AG04450 (cell line): ENCODE measurements around the gene RGCC. TPM values are rescaled to one million over a fixed set of nuclear protein-coding genes. Genes with fewer than 3 reads are reported as not detected.
"Not testable (repeated sequence)": the region's sequence is repeated elsewhere in the genome, so short reads cannot be mapped to it uniquely, and the experiment has no call there.

ENCODE experiments used
- CTCF ChIA-PET: fragments of 300-600, 350-600 bp; formaldehyde crosslinking; extraction: SDS; loops from one replicate; lab custom pipeline; 2022; ENCODE audit warnings: antibody characterized with exemption, inconsistent platforms; lab: Charles Lee
- POLR2A ChIA-PET: fragments of 350-600 bp; formaldehyde crosslinking; extraction: SDS; loops from one replicate; lab custom pipeline; 2021; ENCODE audit warnings: antibody characterized with exemption, inconsistent platforms; lab: Yijun Ruan, JAX
- DNase-seq: peaks from one replicate; pipeline ENCODE4 v3.0.0-alpha.2; 2011; ENCODE audit warnings: low read depth, low spot score
- H3K27ac ChIP-seq: one replicate; pipeline ENCODE4 v1.5.1; 2012; ENCODE audit warnings: low read depth, low read length, control low read depth
- H3K27me3 ChIP-seq: one replicate; pipeline ENCODE4 v1.6.0; 2012; ENCODE audit warnings: low read length; ENCODE audit not compliant: control insufficient read depth, insufficient read depth
- H3K4me3 ChIP-seq: 2 replicates; pipeline ENCODE4 v1.5.1; 2011; ENCODE audit warnings: mild to moderate bottlenecking, low read depth, low read length, control low read depth
- H3K9me3 ChIP-seq: 2 replicates; pipeline ENCODE4 v1.5.1; 2012; ENCODE audit warnings: low read length; ENCODE audit not compliant: control insufficient read depth, insufficient read depth
- CTCF ChIP-seq: IDR thresholded peaks from 2 replicates; pipeline ENCODE4 v1.5.1; 2011; ENCODE audit warnings: low read depth, low read length, control low read depth, inconsistent platforms
- polyA plus RNA-seq: library from polyadenylated mRNA; depleted of rRNA; stranded (reverse); fragments of >200 nt; gene quantifications from 2 replicates; pipeline ENCODE4 v1.2.3, GENCODE V29; 2011

RGCC gene
- polyA plus RNA-seq, 1 experiment = 141 TPM

GRCh38 chr13:41419206-41419605 is 38.1 kb upstream of the RGCC start:
- DNase-seq = no peak
- CTCF ChIA-PET = interaction anchor here (1.1 to 5.5 kb wide), 2 partner anchors 234 to 249 kb away, joined by 3 to 16 read pairs; no protein-coding TSS in a partner anchor
- H3K27ac ChIP-seq = no peak overlapping the region

GRCh38 chr13:41420146-41420545 is 37.2 kb upstream of the RGCC start:
- ChIA-PET CTCF (interaction anchor here (0.9 to 5.5 kb wide), 3 partner anchors 34 to 248 kb away, joined by 3 to 16 read pairs (median 3); no protein-coding TSS in a partner anchor), POLR2A (interaction anchor here (0.6 kb wide), 1 partner anchor 37 kb away, joined by 5 read pairs; no protein-coding TSS in a partner anchor)
- no peak overlapping the region for H3K4me3 ChIP-seq
- H3K9me3 ChIP-seq = peaks cover 6% of the 10 kb centered on the region; the same call in 1 of the 2 replicates
- no peak overlapping the region for H3K27ac ChIP-seq
- no peak for DNase-seq
- no peak for TF ChIP-seq CTCF
- H3K27me3 ChIP-seq = no peaks in the 10 kb centered on the region

More at GRCh38 chr13:41419206-41419605, 38.1 kb upstream of the RGCC start:
- Histone ChIP-seq H3K9me3 (peaks cover 6% of the 10 kb centered on the region; the same call in 1 of the 2 replicates), H3K4me3 (no peak overlapping the region), H3K27me3 (no peaks in the 10 kb centered on the region)
- TF ChIP-seq CTCF = no peak
- POLR2A ChIA-PET = no interaction called here

GRCh38 chr13:41421330-41421729 is 36.0 kb upstream of the RGCC start:
- H3K27me3 ChIP-seq, POLR2A ChIA-PET, CTCF ChIA-PET, H3K9me3 ChIP-seq, DNase-seq, H3K4me3 ChIP-seq, H3K27ac ChIP-seq: not testable (repeated sequence)

- H3K9me3 ChIP-seq, H3K27ac ChIP-seq, H3K4me3 ChIP-seq, H3K27me3 ChIP-seq, DNase-seq, POLR2A ChIA-PET, CTCF ChIA-PET: not testable (repeated sequence)
Measured at GRCh38 chr13:41421983-41422382, 35.4 kb upstream of the RGCC start.

- POLR2A ChIA-PET, CTCF ChIA-PET, H3K27ac ChIP-seq, DNase-seq, H3K4me3 ChIP-seq, H3K27me3 ChIP-seq: not testable (repeated sequence)
- peaks cover 10% of the 10 kb centered on the region for H3K9me3 ChIP-seq
Measured at GRCh38 chr13:41423259-41423658, 34.1 kb upstream of the RGCC start.

GRCh38 chr13:41424675-41425074 is 32.7 kb upstream of the RGCC start:
- H3K27me3 ChIP-seq, POLR2A ChIA-PET, CTCF ChIA-PET, DNase-seq, H3K27ac ChIP-seq, H3K4me3 ChIP-seq: not testable (repeated sequence)
- peaks cover 13% of the 10 kb centered on the region for H3K9me3 ChIP-seq

GRCh38 chr13:41426047-41426446 is 31.3 kb upstream of the RGCC start:
- Histone ChIP-seq H3K27ac (no peak overlapping the region), H3K27me3 (peaks cover 3% of the 10 kb centered on the region), H3K4me3 (no peak overlapping the region), H3K9me3 (peaks cover 13% of the 10 kb centered on the region)
- CTCF ChIA-PET = no interaction called here
- TF ChIP-seq CTCF = no peak
- no peak for DNase-seq
- POLR2A ChIA-PET = no interaction called here
